Choroid plexus epithelial cell (primary cell): ENCODE measurements around the gene LEO1.

Experiments used
- DNase-seq: peaks from one replicate; pipeline ENCODE4 v3.0.0-alpha.2; 2010; ENCODE audit warnings: low read depth
- H3K4me3 ChIP-seq: 2 replicates; pipeline ENCODE4 v1.5.1; 2011; ENCODE audit warnings: low read depth, mild to moderate bottlenecking, control low read depth, low read length, moderate library complexity
- CTCF ChIP-seq: conservative IDR thresholded peaks from 2 replicates; pipeline ENCODE4 v1.5.1; 2011; ENCODE audit warnings: low read depth, mild to moderate bottlenecking, control low read depth, inconsistent platforms, low read length, moderate library complexity

Gene LEO1

GRCh38 chr15:51931638-51932037 lies 39.9 kb downstream of the LEO1 start:
- no peak overlapping the region for H3K4me3 ChIP-seq
- peak; percentile 26 for DNase-seq
- TF ChIP-seq CTCF, result no peak

- H3K4me3 ChIP-seq, result no peak overlapping the region
- TF ChIP-seq CTCF, result no peak
- no peak for DNase-seq
Measured at GRCh38 chr15:51931016-51931415, 40.6 kb downstream of the LEO1 start.

GRCh38 chr15:51926809-51927208 lies 44.8 kb downstream of the LEO1 start:
- H3K4me3 ChIP-seq, result no peak overlapping the region
- no peak for DNase-seq
- no peak for TF ChIP-seq CTCF

GRCh38 chr15:51924156-51925068 lies 47.2 kb downstream of the LEO1 start:
- TF ChIP-seq CTCF, result no peak
- DNase-seq, result peak; percentile 32
- no peak overlapping the region for H3K4me3 ChIP-seq

GRCh38 chr15:51917493-51917892 lies 54.1 kb downstream of the LEO1 start:
- DNase-seq, result peak; percentile 61
- peak; percentile 65 for TF ChIP-seq CTCF
- no peak overlapping the region for H3K4me3 ChIP-seq

- DNase-seq, result no peak
- no peak overlapping the region for H3K4me3 ChIP-seq
- no peak for TF ChIP-seq CTCF
Measured at GRCh38 chr15:51912528-51912927, 59.0 kb downstream of the LEO1 start.

GRCh38 chr15:51909584-51909983 lies 62.0 kb downstream of the LEO1 start:
- DNase-seq, result no peak
- TF ChIP-seq CTCF, result no peak
- no peak overlapping the region for H3K4me3 ChIP-seq
